Activated T-cell treated with anti-CD3 and anti-CD28 coated beads, Interleukin-2, amount 50 U/mL, for 24 hours (primary cell): ENCODE measurements around the gene KCNK6.
A peak's percentile ranks its signal among the peaks of the same experiment; 100 is the strongest.
"Not testable (repeated sequence)": the region's sequence is repeated elsewhere in the genome, so short reads cannot be mapped to it uniquely, and the experiment has no call there.

Experiments used
- DNase-seq: peaks from one replicate; pipeline ENCODE4 v3.0.0-alpha.2; 2020
- H3K27ac Mint-ChIP-seq: 2 replicates; pipeline ENCODE4 v1.8.0; 2020; ENCODE audit warnings: mild to moderate bottlenecking, mixed read lengths
- H3K27me3 Mint-ChIP-seq: 2 replicates; pipeline ENCODE4 v1.8.0; 2020; ENCODE audit warnings: mixed read lengths
- H3K36me3 Mint-ChIP-seq: 2 replicates; pipeline ENCODE4 v1.8.0; 2020; ENCODE audit warnings: low read depth, mixed read lengths
- H3K4me1 Mint-ChIP-seq: 2 replicates; pipeline ENCODE4 v1.8.0; 2020; ENCODE audit warnings: low read depth, mixed read lengths
- H3K4me3 Mint-ChIP-seq: 2 replicates; pipeline ENCODE4 v1.8.0; 2020; ENCODE audit warnings: mild to moderate bottlenecking, moderate library complexity, mixed read lengths
- H3K9me3 Mint-ChIP-seq: 2 replicates; pipeline ENCODE4 v1.8.0; 2020; ENCODE audit warnings: mixed read lengths

Gene KCNK6

DNA sequence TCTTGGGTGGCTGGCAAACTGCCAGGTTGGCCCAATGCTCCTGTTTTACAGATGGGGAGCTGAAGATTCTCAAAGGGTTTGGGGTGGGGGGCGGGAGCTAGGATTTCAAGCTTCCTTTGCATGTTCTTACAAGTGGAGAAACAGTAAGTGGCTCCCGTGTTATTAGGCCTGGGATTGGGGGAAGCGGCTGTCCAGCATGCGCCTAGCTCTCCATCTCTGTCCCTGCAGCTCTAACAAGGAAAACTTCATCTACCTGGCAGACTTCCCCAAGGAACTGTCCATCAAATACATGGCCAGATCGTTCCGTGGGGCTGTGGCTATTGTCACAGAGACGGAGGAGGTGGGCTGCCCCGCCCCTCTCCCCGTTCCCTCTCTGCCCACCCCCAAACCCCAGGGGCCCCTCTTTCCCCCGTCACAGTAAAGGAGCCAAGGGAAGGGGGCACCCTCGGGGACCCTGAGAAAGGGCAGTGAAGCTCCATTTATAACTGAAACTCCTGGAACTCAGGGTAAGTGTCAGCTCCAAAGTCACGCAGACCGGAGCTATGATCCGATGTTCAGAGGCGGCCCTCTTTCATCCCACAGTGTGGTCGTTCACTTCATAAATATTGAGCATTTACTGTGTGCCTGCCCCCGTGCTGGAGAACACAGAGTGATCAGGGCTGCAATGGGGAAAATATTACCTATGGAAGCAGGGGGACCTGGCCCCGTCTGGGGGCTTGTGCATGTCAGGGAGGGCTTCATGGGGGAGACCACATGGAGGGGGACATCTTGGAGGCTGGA is 39.8 kb downstream of the KCNK6 start:
- Mint-ChIP-seq H3K27ac (no peak overlapping the region), H3K9me3 (no peaks in the 10 kb centered on the region), H3K36me3 (no peaks in the 10 kb centered on the region), H3K27me3 (peaks cover 28% of the 10 kb centered on the region), H3K4me3 (no peak overlapping the region), H3K4me1 (peaks cover 17% of the 10 kb centered on the region)
- no peak for DNase-seq

DNA sequence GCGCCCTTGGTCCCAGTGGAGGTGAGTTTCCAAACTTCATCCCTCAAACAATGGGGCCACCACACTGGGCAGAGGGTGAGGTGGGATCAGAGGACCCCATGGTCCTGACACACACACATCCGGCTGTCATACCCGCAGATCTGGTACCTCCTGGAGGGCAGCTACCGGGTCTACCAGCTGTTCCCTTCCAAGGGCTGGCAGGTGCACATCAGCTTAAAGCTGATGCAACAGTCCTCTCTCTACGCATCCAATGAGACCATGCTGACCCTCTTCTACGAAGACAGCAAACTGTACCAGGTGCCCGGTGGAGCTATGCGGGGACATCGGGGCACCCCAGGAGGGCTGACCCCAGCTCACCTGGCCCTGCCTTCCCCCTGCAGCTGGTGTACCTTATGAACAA is 40.7 kb downstream of the KCNK6 start:
- no peaks in the 10 kb centered on the region for H3K36me3 Mint-ChIP-seq
- no peak for DNase-seq
- peaks cover 28% of the 10 kb centered on the region for H3K27me3 Mint-ChIP-seq
- no peaks in the 10 kb centered on the region for H3K9me3 Mint-ChIP-seq
- peaks cover 17% of the 10 kb centered on the region for H3K4me1 Mint-ChIP-seq
- no peak overlapping the region for H3K27ac Mint-ChIP-seq
- no peak overlapping the region for H3K4me3 Mint-ChIP-seq

GRCh38 chr19:38360839-38361631 is 41.4 kb downstream of the KCNK6 start:
- Mint-ChIP-seq H3K36me3 (no peaks in the 10 kb centered on the region), H3K27me3 (peaks cover 29% of the 10 kb centered on the region), H3K4me3 (peak overlapping the region; percentile 81), H3K4me1 (peaks cover 17% of the 10 kb centered on the region), H3K9me3 (no peaks in the 10 kb centered on the region), H3K27ac (no peak overlapping the region)
- DNase-seq: no peak

DNA sequence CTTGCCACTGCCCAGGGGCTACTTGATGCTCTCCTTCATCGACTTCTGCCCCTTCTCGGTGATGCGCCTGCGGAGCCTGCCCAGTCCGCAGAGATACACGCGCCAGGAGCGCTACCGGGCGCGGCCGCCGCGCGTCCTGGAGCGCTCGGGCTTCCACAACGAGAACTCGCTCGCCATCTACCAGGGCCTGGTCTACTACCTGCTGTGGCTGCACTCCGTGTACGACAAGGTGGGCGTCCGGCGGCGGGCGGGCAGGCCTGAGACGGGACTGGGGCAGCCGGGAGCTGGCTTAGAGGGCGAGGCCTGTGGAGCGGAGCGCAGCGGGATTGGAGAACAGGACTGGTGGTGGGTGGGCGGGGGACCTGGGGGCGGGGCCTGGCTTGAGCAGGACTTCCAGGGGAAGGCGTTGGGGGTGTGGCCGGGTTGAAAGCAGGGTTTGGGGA is 42.0 kb downstream of the KCNK6 start:
- H3K36me3 Mint-ChIP-seq: no peaks in the 10 kb centered on the region
- H3K4me3 Mint-ChIP-seq: peak overlapping the region; percentile 81
- peaks cover 34% of the 10 kb centered on the region for H3K27me3 Mint-ChIP-seq
- H3K27ac Mint-ChIP-seq: no peak overlapping the region
- DNase-seq: peak; percentile 81
- H3K4me1 Mint-ChIP-seq: peaks cover 17% of the 10 kb centered on the region
- H3K9me3 Mint-ChIP-seq: no peaks in the 10 kb centered on the region

DNA sequence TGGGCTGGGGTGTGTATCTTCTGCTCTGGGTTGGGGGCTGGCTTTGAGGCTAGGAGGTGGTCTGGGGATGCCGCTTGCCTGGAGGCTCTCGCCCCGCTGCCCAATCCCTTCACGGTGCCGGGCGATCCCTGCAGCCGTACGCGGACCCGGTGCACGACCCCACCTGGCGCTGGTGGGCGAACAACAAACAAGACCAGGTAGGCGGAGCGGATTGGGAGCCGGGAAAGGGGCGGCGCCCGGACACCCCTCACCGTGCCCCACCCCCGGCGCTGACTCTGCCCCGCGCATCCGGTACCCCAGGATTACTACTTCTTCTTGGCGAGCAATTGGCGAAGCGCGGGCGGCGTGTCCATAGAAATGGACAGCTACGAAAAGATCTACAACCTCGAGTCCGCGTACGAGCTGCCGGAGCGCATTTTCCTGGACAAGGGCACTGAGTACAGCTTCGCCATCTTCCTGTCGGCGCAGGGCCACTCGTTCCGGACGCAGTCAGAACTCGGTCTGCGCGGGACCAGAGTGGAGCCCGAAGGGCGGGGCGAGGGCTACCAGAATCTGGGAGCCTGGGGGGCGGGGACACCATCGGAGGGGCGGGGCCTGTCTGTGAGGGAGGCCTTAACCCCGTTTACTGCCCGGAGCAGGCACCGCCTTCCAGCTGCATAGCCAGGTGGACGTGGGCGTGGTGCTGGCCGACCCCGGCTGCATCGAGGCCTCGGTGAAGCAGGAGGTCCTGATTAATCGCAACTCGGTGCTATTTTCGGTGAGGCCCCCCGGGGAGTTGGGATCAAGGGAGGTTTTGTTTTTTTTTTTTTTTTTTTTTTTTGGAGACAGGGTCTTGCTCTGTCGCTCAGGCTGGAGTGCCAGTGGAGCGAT is 42.7 kb downstream of the KCNK6 start:
- Mint-ChIP-seq H3K36me3 (no peaks in the 10 kb centered on the region), H3K9me3 (no peaks in the 10 kb centered on the region), H3K27me3 (peaks cover 38% of the 10 kb centered on the region), H3K27ac (peak overlapping the region; percentile 69), H3K4me1 (peaks cover 17% of the 10 kb centered on the region), H3K4me3 (peak overlapping the region; percentile 81)
- peak; percentile 83 for DNase-seq

DNA sequence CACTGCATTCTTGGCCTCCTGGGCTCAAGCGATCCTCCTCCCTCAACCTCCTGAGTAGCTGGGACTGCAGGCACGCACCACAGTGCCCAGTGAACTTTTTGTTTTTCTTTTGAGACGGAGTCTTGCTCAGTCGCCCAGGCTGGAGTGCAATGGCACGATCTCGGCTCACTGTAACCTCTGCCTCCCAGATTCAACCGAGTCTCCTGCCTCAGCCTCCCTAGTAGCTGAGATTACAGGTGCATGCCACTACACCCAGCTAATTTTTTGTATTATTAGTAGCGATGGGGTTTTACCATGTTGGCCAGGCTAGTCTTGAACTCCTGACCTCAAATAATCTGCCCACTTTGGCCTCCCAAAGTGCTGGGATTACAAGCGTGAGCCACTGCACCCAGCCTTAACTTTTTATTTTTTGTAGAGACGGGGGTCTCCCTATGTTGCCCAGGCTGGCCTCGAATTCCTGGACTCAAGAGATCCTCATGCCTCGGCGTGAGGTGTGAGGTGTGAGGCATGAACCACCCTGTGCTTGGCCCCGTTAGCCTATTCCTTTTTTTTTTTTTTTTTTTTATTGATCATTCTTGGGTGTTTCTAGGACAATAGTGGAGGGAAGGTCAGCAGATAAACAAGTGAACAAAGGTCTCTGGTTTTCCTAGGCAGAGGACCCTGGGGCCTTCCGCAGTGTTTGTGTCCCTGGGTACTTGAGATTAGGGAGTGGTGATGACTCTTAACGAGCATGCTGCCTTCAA is 43.5 kb downstream of the KCNK6 start:
- not testable (repeated sequence) for H3K27ac Mint-ChIP-seq, DNase-seq, H3K36me3 Mint-ChIP-seq, H3K9me3 Mint-ChIP-seq
- H3K27me3 Mint-ChIP-seq: peaks cover 39% of the 10 kb centered on the region
- peaks cover 17% of the 10 kb centered on the region for H3K4me1 Mint-ChIP-seq
- H3K4me3 Mint-ChIP-seq: peak overlapping the region; percentile 81

DNA sequence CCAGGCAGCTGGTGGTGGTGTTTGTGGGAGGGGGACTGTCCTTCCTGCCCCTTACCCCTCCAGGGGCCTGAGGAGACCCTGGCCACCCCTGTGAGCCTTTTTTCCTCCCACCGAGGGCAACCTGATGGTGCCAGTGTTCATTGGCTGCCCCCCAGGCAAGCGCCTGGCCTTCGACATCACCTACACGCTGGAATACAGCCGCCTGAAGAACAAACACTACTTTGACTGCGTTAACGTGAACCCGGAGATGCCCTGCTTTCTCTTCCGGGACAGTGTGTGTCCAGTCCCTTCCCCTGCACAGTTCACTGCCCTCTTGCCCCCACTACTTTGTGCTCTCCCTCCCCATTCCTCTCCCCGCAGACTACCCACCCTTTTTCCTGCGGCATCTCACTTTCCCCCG is 47.4 kb downstream of the KCNK6 start:
- H3K4me3 Mint-ChIP-seq: no peak overlapping the region
- peaks cover 7% of the 10 kb centered on the region for H3K4me1 Mint-ChIP-seq
- no peaks in the 10 kb centered on the region for H3K36me3 Mint-ChIP-seq
- H3K27ac Mint-ChIP-seq: no peak overlapping the region
- no peaks in the 10 kb centered on the region for H3K9me3 Mint-ChIP-seq
- no peak for DNase-seq
- peaks cover 12% of the 10 kb centered on the region for H3K27me3 Mint-ChIP-seq

- H3K4me3 Mint-ChIP-seq: no peak overlapping the region
- H3K36me3 Mint-ChIP-seq: peaks cover under 1% of the 10 kb centered on the region
- DNase-seq: no peak
- peaks cover 4% of the 10 kb centered on the region for H3K4me1 Mint-ChIP-seq
- H3K9me3 Mint-ChIP-seq: no peaks in the 10 kb centered on the region
- H3K27me3 Mint-ChIP-seq: peaks cover 12% of the 10 kb centered on the region
- no peak overlapping the region for H3K27ac Mint-ChIP-seq
These were observed 49.9 kb downstream of the KCNK6 start for GRCh38 chr19:38369584-38369983.

GRCh38 chr19:38370299-38370698 is 50.7 kb downstream of the KCNK6 start:
- H3K27ac Mint-ChIP-seq: no peak overlapping the region

DNA sequence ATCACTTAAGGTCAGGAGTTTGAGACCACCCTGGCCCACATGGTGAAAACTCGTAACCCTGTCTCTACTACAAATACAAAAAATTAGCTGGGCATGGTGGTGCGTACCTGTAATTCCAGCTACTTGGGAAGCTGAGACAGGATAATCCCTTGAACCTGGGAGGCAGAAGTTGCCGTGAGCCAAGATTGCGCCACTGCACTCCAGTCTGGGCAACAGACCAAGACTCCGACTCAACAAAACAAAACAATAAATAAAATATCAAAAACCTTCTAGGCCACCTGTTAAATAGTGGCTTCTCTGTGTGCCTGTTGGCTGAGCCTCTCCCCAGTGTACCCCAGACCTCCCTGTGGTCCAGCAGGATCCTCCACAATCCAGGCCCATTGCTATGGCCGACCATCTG is 51.4 kb downstream of the KCNK6 start:
- H3K36me3 Mint-ChIP-seq: peaks cover 15% of the 10 kb centered on the region
- peaks cover 10% of the 10 kb centered on the region for H3K27me3 Mint-ChIP-seq
- H3K4me1 Mint-ChIP-seq: peaks cover 17% of the 10 kb centered on the region
- H3K4me3 Mint-ChIP-seq: no peak overlapping the region
- DNase-seq: no peak
- H3K9me3 Mint-ChIP-seq: no peaks in the 10 kb centered on the region
- no peak overlapping the region for H3K27ac Mint-ChIP-seq

More at GRCh38 chr19:38370299-38370698, 50.7 kb downstream of the KCNK6 start:
- Mint-ChIP-seq H3K4me1 (peaks cover 9% of the 10 kb centered on the region), H3K9me3 (no peaks in the 10 kb centered on the region), H3K36me3 (peaks cover 8% of the 10 kb centered on the region), H3K27me3 (peaks cover 12% of the 10 kb centered on the region), H3K4me3 (no peak overlapping the region)
- no peak for DNase-seq

DNA sequence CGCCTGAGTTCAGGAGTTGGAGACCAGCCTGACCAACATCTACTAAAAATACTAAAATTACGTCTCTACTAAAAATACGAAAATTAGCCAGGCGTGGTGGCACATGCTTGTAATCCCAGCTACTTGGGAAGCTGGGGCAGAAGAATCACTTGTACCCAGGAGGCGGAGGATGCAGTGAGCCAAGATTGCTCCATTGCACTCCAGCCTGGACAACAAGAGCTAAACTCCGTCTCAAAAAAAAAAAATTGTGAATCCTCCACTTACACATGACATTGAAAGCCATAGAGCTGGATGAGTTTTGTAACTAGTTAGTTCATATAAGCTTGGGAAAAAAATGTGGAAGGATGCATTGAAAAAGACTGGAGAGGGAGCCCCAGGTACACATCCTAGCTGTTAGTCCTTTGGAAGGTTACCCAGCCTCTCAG is 54.3 kb downstream of the KCNK6 start:
- no peaks in the 10 kb centered on the region for H3K27me3 Mint-ChIP-seq
- H3K27ac Mint-ChIP-seq: peak overlapping the region; percentile 93
- H3K9me3 Mint-ChIP-seq: no peaks in the 10 kb centered on the region
- no peak for DNase-seq
- peaks cover 27% of the 10 kb centered on the region for H3K4me1 Mint-ChIP-seq
- peaks cover 43% of the 10 kb centered on the region for H3K36me3 Mint-ChIP-seq
- peak overlapping the region; percentile 99 for H3K4me3 Mint-ChIP-seq

DNA sequence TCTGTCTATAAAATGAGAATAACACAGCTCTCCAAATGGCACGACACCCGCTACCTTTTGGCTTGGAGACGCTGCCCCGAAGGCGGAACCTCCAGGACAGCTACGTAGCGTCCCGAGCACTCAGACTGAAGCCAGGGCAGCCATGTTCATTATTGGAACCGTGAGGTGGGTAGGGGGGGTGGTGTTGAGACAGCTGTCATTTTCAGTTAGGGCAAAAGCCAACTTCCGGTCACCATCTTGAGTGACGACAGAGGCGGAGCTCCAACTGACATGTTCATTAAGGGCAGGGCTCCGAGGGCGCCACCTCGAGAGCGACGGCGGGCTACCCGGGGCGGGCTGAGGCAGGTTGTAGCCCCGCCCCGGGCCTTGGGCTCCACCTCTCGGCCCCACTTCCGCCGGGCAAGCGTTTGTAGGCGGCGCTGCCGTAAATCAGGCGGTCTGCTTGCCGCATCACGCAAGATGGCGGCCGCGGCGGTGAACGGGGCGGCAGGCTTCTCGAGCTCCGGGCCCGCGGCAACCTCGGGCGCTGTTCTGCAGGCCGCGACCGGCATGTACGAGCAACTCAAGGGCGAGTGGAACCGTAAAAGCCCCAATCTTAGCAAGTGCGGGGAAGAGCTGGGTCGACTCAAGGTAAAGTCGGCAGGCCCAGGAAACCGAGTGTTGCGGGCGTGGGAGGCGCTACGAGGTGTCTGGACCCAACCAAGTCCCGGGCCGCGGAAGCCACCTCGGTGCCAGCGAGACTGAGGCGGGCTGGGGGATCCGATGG is 54.9 kb downstream of the KCNK6 start, which contains the start of gene PSMD8:
Gene PSMD8 (plus strand): TSS at position 240 of the 766 bp plus-strand sequence. CDS start 31 bp downstream, at position 271.
- Mint-ChIP-seq H3K36me3 (peaks cover 49% of the 10 kb centered on the region), H3K9me3 (no peaks in the 10 kb centered on the region), H3K4me1 (peaks cover 28% of the 10 kb centered on the region), H3K27me3 (no peaks in the 10 kb centered on the region), H3K27ac (peak within 1 kb of the TSS; percentile 99), H3K4me3 (peak within 1 kb of the TSS; percentile 99)
- peak; percentile 98 for DNase-seq

- Mint-ChIP-seq H3K27me3 (no peaks in the 10 kb centered on the region), H3K4me1 (peaks cover 30% of the 10 kb centered on the region), H3K27ac (peak overlapping the region; percentile 99), H3K4me3 (peak overlapping the region; percentile 99), H3K36me3 (peaks cover 54% of the 10 kb centered on the region), H3K9me3 (no peaks in the 10 kb centered on the region)
- DNase-seq: no peak
These were observed 55.5 kb downstream of the KCNK6 start for GRCh38 chr19:38375098-38375493.
